ENCODE data around the gene LRRC61.
"Not testable (repeated sequence)": the region's sequence is repeated elsewhere in the genome, so short reads cannot be mapped to it uniquely, and the experiment has no call there.

LRRC61 gene, protein sequence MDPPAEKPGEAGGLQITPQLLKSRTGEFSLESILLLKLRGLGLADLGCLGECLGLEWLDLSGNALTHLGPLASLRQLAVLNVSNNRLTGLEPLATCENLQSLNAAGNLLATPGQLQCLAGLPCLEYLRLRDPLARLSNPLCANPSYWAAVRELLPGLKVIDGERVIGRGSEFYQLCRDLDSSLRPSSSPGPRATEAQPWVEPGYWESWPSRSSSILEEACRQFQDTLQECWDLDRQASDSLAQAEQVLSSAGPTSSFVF

GRCh38 chr7:150322833-150323681, at the start of gene LRRC61, which contains the start of gene ACTR3C:
Gene LRRC61, plus strand, starts transcription at chr7:150323355. Its CDS starts 13,507 bp downstream, at chr7:150336862.
Gene ACTR3C, minus strand, starts transcription at chr7:150323545. Its CDS starts 28,249 bp downstream, at chr7:150295296.
- DNase-seq = peak; percentile 56

- not testable (repeated sequence) for DNase-seq
These were observed 46.9 kb upstream of the LRRC61 start for GRCh38 chr7:150276132-150276695.

- not testable (repeated sequence) for DNase-seq
These were observed 44.8 kb upstream of the LRRC61 start for GRCh38 chr7:150278383-150278782.

GRCh38 chr7:150281681-150282403, 41.3 kb upstream of the LRRC61 start:
- DNase-seq = not testable (repeated sequence)

GRCh38 chr7:150283111-150283510, 40.0 kb upstream of the LRRC61 start:
- DNase-seq = not testable (repeated sequence)

GRCh38 chr7:150283608-150284007, 39.5 kb upstream of the LRRC61 start:
- DNase-seq = not testable (repeated sequence)

GRCh38 chr7:150285849-150286754, 37.1 kb upstream of the LRRC61 start:
- DNase-seq = not testable (repeated sequence)

GRCh38 chr7:150287815-150288214, 35.3 kb upstream of the LRRC61 start:
- DNase-seq = not testable (repeated sequence)

GRCh38 chr7:150288816-150289215, 34.3 kb upstream of the LRRC61 start:
- DNase-seq = not testable (repeated sequence)

GRCh38 chr7:150290317-150290716, 32.8 kb upstream of the LRRC61 start:
- not testable (repeated sequence) for DNase-seq

DNA sequence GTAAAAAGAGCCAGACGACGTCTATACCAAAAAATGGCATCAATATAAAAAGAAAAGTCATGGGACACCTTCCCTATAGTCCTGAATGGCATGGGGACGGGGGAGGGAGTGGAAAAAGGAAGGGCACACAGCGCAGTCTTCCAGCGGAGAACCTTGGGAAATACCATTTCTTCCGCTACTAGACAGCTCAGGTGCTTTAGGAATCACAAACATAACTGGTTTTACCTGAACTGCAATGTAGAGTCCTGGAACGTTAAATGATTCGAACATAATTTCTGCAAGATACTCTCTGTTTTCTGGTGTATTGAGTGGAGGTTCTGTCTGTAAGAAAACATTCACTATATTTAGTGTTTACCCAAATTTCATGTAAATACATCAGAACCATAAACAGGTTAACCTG, 28.1 kb upstream of the LRRC61 start:
- not testable (repeated sequence) for DNase-seq

DNA sequence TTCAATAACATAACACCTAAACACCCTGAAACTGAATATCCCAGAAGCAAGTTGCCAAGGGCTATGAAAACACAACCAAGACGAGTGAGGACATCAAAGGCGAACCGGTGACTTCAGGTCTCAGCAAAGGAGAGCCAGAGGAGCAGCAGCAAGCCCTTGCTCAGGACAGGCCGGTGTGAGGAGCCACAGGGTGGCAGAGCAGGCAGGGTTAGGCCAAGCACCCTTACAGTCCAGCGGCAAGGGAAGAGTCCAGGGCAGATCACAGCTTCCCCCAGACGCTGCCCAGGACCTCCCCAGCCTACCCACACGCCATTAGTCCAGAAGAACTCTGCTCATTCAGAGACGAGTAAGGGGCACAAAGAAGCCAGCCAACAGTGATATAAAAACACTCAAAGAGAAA, 27.5 kb upstream of the LRRC61 start:
- DNase-seq = not testable (repeated sequence)

GRCh38 chr7:150296802-150297201, 26.4 kb upstream of the LRRC61 start:
- not testable (repeated sequence) for DNase-seq

DNA sequence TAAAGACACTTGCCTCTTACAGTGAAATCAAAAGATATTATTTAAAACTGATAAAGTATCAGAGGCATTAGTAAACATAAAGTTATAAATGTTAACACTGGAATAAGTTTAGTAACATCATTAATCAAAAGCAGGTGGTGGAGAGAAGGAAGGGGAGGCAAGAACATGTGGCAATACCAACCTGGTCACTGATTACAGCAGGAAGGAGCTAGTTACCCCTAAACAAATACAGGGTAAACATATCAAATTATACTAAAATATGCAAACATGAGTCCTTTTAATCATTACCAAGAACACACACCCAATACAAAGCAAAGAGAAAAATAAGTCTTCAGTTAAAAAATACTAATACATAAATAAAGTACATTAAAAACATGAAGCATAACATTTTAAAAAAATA, 25.2 kb upstream of the LRRC61 start:
- not testable (repeated sequence) for DNase-seq

- not testable (repeated sequence) for DNase-seq
These were observed 20.2 kb upstream of the LRRC61 start for GRCh38 chr7:150302908-150303310.

GRCh38 chr7:150304499-150305258, 18.5 kb upstream of the LRRC61 start:
- not testable (repeated sequence) for DNase-seq

GRCh38 chr7:150305259-150305902, 17.8 kb upstream of the LRRC61 start:
- DNase-seq = not testable (repeated sequence)

GRCh38 chr7:150305903-150306284, 17.3 kb upstream of the LRRC61 start:
- DNase-seq = not testable (repeated sequence)

DNA sequence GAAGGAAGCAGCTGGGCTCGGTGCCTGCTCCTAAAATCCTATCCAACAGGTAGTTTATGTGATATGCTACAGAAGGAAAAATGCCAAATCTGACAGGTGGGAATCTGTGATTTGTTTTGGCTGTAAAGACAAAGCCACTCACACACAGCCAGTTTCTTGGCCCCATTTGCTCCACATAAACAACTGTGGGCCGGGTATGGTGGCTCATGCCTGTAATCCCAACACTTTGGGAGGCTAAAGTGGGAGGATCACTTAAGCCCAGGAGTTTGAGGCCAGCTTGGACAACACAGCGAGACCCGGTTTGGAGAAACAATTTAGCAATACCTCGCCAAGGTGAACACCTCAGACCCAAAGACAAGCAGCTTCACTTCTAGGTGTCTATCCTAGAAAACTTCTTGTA, 16.8 kb upstream of the LRRC61 start:
- DNase-seq = not testable (repeated sequence)

- DNase-seq = no peak
These were observed 16.0 kb upstream of the LRRC61 start for GRCh38 chr7:150307129-150307528.

All from NCI-H2029 (cell line).